B cell (primary cell): ENCODE data around the gene CNMD. TPM values are rescaled to one million over a fixed set of nuclear protein-coding genes. Genes with fewer than 3 reads are reported as not detected.

Experiments used
- ATAC-seq: fragments of 200-7000 bp; cut with Tn5 transposase; one replicate; pipeline ENCODE4 v1.10.0; 2021; ENCODE audit warnings: low read depth, mild to moderate bottlenecking, moderate number of reproducible peaks, moderate library complexity
- CTCF ChIA-PET: fragments of 350-600 bp; sonication (Branson Sonifier 250); formaldehyde crosslinking; loops from one replicate; lab custom pipeline; 2021; ENCODE audit warnings: antibody characterized with exemption, inconsistent platforms; lab: Charles Lee
- POLR2A ChIA-PET: fragments of 350-600 bp; sonication (Branson Sonifier 250); formaldehyde crosslinking; loops from one replicate; lab custom pipeline; 2021; ENCODE audit warnings: antibody characterized with exemption; lab: Charles Lee
- DNase-seq: peaks from one replicate; pipeline ENCODE4 v3.0.0; 2013
- H2AFZ ChIP-seq: 2 replicates; pipeline ENCODE4 v1.6.1; 2012; ENCODE audit warnings: mild to moderate bottlenecking, low read depth, low read length; ENCODE audit not compliant: insufficient read depth, poor library complexity, severe bottlenecking
- H3K27ac ChIP-seq, 2 donors: 1 replicate in 1 of 2; 2 replicates in 1 of 2; pipeline ENCODE4 v1.5.1; 2012 to 2013; ENCODE audit warnings: low read length in 2 of 2, mild to moderate bottlenecking in 2 of 2, moderate library complexity in 1 of 2
- H3K27me3 ChIP-seq, 4 experiments: fragments of 200-600 bp in 1 of 4; sonication (generic) in 1 of 4; replicated peaks in 1 of 4; 1 replicate in 2 of 4; 2 replicates in 2 of 4; pipeline versions ENCODE4 v1.6.1 to v1.7.0; 2013 to 2016; ENCODE audit warnings: low read length in 3 of 4, mild to moderate bottlenecking in 2 of 4, mixed read lengths in 1 of 4, moderate library complexity in 1 of 4; ENCODE audit not compliant: insufficient read depth in 4 of 4, control insufficient read depth in 3 of 4; ENCODE audit errors: control extremely low read depth in 1 of 4
- H3K36me3 ChIP-seq, 2 experiments: replicated peaks in 1 of 2; 1 replicate in 1 of 2; 2 replicates in 1 of 2; pipeline versions ENCODE4 v1.6.1 to v1.7.1; 2013; ENCODE audit warnings: low read length in 1 of 2; ENCODE audit not compliant: insufficient read depth in 2 of 2, control insufficient read depth in 1 of 2; ENCODE audit errors: control extremely low read depth in 1 of 2, extremely low read depth in 1 of 2
- H3K4me1 ChIP-seq, 2 donors: fragments of 200-600 bp in 1 of 2; sonication (generic) in 1 of 2; 1 replicate in 1 of 2; 2 replicates in 1 of 2; pipeline versions ENCODE4 v1.5.1 to v1.6.1; 2013 to 2017; ENCODE audit warnings: low read length in 2 of 2; ENCODE audit not compliant: control insufficient read depth in 2 of 2, insufficient read depth in 2 of 2
- H3K4me2 ChIP-seq: replicated peaks from 2 replicates; pipeline ENCODE3; 2012; ENCODE audit warnings: mild to moderate bottlenecking, low read depth, low read length; ENCODE audit not compliant: poor library complexity, severe bottlenecking
- H3K4me3 ChIP-seq, 5 experiments: fragments of 200-600 bp in 1 of 5; sonication (generic) in 1 of 5; 1 replicate in 3 of 5; 2 replicates in 2 of 5; pipeline versions ENCODE4 v1.5.1 to v1.7.0; 2011 to 2016; ENCODE audit warnings: low read length in 4 of 5, mild to moderate bottlenecking in 4 of 5, low read depth in 2 of 5, control low read depth in 1 of 5, moderate library complexity in 1 of 5; ENCODE audit not compliant: insufficient read depth in 1 of 5; ENCODE audit errors: control extremely low read depth in 1 of 5, extremely low read depth in 1 of 5
- H3K79me2 ChIP-seq: fragments of 200-600 bp; sonication (generic); one replicate; pipeline ENCODE4 v1.6.0; 2016; ENCODE audit warnings: low read length; ENCODE audit not compliant: control insufficient read depth, insufficient read depth
- H3K9ac ChIP-seq: fragments of 200-600 bp; sonication (generic); 2 replicates; pipeline ENCODE4 v1.6.1; 2017; ENCODE audit warnings: mild to moderate bottlenecking, low read length, moderate library complexity
- H3K9me3 ChIP-seq, 3 donors: one replicate each; pipeline versions ENCODE4 v1.6.1 to v1.7.1; 2013; ENCODE audit warnings: low read length in 2 of 3; ENCODE audit not compliant: control insufficient read depth in 2 of 3, insufficient read depth in 1 of 3; ENCODE audit errors: control extremely low read depth in 1 of 3
- H4K20me1 ChIP-seq: 2 replicates; pipeline ENCODE4 v1.6.0; 2012; ENCODE audit warnings: mild to moderate bottlenecking, low read length; ENCODE audit not compliant: insufficient read depth, control insufficient read depth, poor library complexity, severe bottlenecking
- H3K27ac Mint-ChIP-seq: one replicate; pipeline ENCODE4 v1.8.0; 2021; ENCODE audit warnings: mixed read lengths
- H3K27me3 Mint-ChIP-seq: one replicate; pipeline ENCODE4 v1.8.0; 2021; ENCODE audit warnings: mixed read lengths
- H3K4me1 Mint-ChIP-seq: one replicate; pipeline ENCODE4 v1.8.0; 2021; ENCODE audit warnings: mixed read lengths
- H3K4me3 Mint-ChIP-seq: one replicate; pipeline ENCODE4 v1.8.0; 2021; ENCODE audit warnings: mixed read lengths
- H3K9me3 Mint-ChIP-seq: one replicate; pipeline ENCODE4 v1.8.0; 2022; ENCODE audit warnings: mixed read lengths; ENCODE audit not compliant: insufficient read depth
- CTCF ChIP-seq: fragments of 200-600 bp; IDR thresholded peaks from one replicate; pipeline ENCODE4 v1.8.0; 2022; ENCODE audit warnings: antibody characterized with exemption, mild to moderate bottlenecking
- EZH2 ChIP-seq: IDR thresholded peaks from 2 replicates; pipeline ENCODE4 v1.6.1; 2012; ENCODE audit warnings: borderline replicate concordance, low read depth, mild to moderate bottlenecking, moderate library complexity, low read length; ENCODE audit not compliant: insufficient read depth, poor library complexity, severe bottlenecking
- WGBS: methylation state at CpG from one replicate; pipeline ENCODE4 v1.1.5; 2013; ENCODE audit warnings: missing lambda C conversion rate; ENCODE audit not compliant: insufficient coverage; 5-methylcytosine and 5-hydroxymethylcytosine counted together
- intact Hi-C: fragments of 100-400 bp; cut with micrococcal nuclease; formaldehyde crosslinking; loops from one replicate; pipeline ENCODE4 v1.10.0; 2022
- polyA plus RNA-seq: library from polyadenylated mRNA; depleted of rRNA; stranded (reverse); fragments of >200 nt; gene quantifications from 2 replicates; pipeline ENCODE4 v1.2.3, GENCODE V29; 2012
- total RNA-seq, 2 donors: library from RNA; stranded (reverse); fragments of 120-200 nt in 1 of 2; gene quantifications; 1 replicate in 1 of 2; 2 replicates in 1 of 2; pipeline versions ENCODE4 v1.2.3 to v1.2.4, GENCODE V29; 2013 to 2022

The CNMD gene
- total and polyA plus RNA-seq, 2 donors (not counting 1 experiment from before 2014, with no cell fraction given), result not detected

GRCh38 chr13:52677823-52678222 is 61.8 kb downstream of the CNMD start:
- WGBS, result no CpG with 5 or more reads among the region's 1 CpG
- DNase-seq (no peak), ATAC-seq (no peak)
- Histone ChIP-seq H3K4me2 (no peak overlapping the region), H3K27ac (no peak overlapping the region), H3K36me3 (peaks cover 9 to 52% of the 10 kb centered on the region in 2 experiments), H3K79me2 (no peaks in the 10 kb centered on the region), H3K4me3 (no peak overlapping the region), H3K27me3 (no peaks in the 10 kb centered on the region), H2AFZ (no peak overlapping the region), H3K9ac (no peak overlapping the region), H4K20me1 (no peaks in the 10 kb centered on the region), H3K9me3 (no peaks in the 10 kb centered on the region), H3K4me1 (no peaks in the 10 kb centered on the region)
- Mint-ChIP-seq H3K27ac (no peak overlapping the region), H3K4me3 (no peak overlapping the region), H3K27me3 (no peaks in the 10 kb centered on the region), H3K4me1 (no peaks in the 10 kb centered on the region), H3K9me3 (no peaks in the 10 kb centered on the region)
- intact Hi-C loops, result no loop called here
- ChIA-PET POLR2A (no interaction called here), CTCF (interaction anchor here (1.2 kb wide), 1 partner anchor 13 kb away, joined by 6 read pairs; no protein-coding TSS in a partner anchor)
- TF ChIP-seq EZH2 (no peak), CTCF (no peak)

- H3K4me1 Mint-ChIP-seq, result no peaks in the 10 kb centered on the region
Measured at GRCh38 chr13:52673465-52673864, 66.2 kb downstream of the CNMD start.

More at GRCh38 chr13:52673465-52673864, 66.2 kb downstream of the CNMD start:
- no peak for DNase-seq
- Mint-ChIP-seq H3K4me3 (no peak overlapping the region), H3K27ac (no peak overlapping the region), H3K27me3 (no peaks in the 10 kb centered on the region), H3K9me3 (no peaks in the 10 kb centered on the region)
- ChIA-PET CTCF (interaction anchor here (0.6 to 0.7 kb wide), 2 partner anchors 205 to 923 kb away, joined by 3 read pairs; no protein-coding TSS in a partner anchor), POLR2A (no interaction called here)
- no peak for ATAC-seq
- Histone ChIP-seq H3K4me3 (no peak overlapping the region), H3K27ac (no peak overlapping the region), H3K4me2 (no peak overlapping the region), H3K79me2 (no peaks in the 10 kb centered on the region), H2AFZ (no peak overlapping the region), H3K4me1 (no peaks in the 10 kb centered on the region), H4K20me1 (no peaks in the 10 kb centered on the region), H3K36me3 (peaks cover 4 to 34% of the 10 kb centered on the region in 2 experiments), H3K27me3 (no peaks in the 10 kb centered on the region), H3K9ac (no peak overlapping the region), H3K9me3 (no peaks in the 10 kb centered on the region)
- 100% methylated on average over 1 of the region's 1 CpG for WGBS
- intact Hi-C loops, result no loop called here
- TF ChIP-seq EZH2 (no peak), CTCF (no peak)
